Stimulated activated CD8-positive, alpha-beta memory T cell treated with anti-CD3 and anti-CD28 coated beads, Interleukin-7, amount 100 ng/mL, for 4 hours (primary cell): ENCODE results near the gene HTR4.

ENCODE experiments used
- DNase-seq, 2 donors: peaks; one replicate each; pipeline ENCODE4 v3.0.0-alpha.2; 2020; ENCODE audit warnings: low read depth in 2 of 2

The HTR4 gene

DNA sequence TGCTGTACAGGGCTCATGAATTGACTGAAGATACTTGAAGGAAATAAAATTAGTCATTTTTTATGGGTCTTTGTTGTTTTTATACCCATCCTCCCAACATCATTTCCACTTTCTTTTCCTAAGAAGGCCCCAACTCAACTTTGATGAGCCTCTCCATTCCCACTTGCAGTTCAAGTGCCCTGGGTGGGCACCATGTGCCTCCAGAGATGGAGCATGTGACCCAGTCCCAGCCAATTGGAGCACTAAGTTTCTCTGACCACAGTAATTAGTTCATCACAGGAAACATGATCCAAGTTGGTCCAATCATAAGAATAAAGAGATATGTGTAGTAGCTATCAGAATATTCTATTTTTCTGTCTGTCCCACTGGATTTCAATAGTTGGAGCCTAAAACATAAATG is 46.9 kb downstream of the HTR4 start:
- no peak for DNase-seq

DNA sequence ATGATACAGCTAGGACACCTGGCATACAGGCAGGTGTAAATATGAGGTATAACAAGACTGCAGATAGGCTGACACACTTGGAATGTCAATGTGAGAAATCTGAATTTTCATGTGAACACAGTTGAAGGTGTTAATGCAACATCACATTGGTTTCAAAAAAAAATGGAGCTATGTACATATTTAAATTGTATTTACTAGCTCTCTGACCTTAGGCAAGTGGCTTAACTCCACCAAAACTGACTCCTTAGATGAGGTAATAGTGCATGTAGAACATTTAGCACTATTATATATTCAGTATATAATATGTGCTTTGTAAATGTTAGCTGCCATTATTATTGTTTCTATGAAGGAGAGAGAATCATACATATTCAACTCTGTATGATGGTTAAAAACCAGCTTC is 48.0 kb downstream of the HTR4 start:
- no peak for DNase-seq

DNA sequence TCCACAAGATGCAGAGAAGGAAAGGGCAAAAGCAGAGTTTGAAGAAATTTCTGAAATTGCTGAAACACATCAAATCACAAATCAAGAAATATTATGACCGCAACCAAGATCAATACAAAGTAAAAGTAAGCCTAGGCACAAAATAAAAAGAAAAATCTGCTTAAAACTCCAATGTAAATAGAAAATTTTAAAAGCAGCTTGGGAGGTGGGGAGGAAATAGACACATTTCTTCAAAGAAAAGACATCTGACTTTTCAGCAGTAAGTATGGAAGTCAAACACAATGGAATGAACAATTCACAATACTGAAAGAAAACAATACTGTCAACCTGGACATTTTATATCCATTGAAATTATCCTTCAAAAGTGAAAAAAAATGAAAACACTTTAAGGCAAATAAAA is 55.1 kb downstream of the HTR4 start:
- DNase-seq = no peak

DNA sequence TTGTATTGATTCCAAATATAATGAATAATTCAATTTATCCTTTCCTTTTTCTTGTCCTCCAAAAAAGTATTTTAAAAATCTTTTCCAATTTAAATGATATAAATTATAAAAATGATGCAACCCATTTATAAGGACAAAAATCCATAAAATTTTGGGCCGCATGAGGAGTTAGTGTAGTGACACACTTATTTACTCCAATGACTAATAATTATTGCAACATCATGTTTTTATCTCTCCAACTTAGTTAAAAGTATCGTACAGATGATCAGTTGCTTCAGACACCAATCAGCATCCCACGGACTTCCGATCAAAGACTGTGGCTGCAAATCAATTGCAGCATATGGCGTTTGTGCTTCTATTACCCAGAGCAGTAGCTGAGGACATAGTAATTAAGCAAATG is 58.6 kb downstream of the HTR4 start:
- DNase-seq = no peak

DNA sequence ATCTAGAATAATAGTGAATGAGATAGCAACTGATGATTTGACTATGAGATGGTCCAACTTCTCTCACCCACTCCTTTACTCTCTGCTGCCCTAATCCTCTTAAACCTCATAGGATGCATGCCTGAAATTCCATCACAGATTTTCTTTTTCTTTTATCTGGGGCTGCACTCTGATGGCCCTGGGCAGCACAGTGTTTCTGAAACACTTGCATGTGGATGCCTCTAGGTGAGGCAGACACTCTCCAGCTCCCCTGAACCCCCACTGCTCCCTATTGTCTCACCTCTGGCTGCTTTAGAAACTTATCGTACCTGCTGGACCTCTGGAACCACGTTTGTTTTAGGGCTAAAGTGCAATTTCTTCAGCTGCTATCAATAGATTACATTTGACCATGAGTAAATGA is 67.5 kb downstream of the HTR4 start:
- no peak for DNase-seq

DNA sequence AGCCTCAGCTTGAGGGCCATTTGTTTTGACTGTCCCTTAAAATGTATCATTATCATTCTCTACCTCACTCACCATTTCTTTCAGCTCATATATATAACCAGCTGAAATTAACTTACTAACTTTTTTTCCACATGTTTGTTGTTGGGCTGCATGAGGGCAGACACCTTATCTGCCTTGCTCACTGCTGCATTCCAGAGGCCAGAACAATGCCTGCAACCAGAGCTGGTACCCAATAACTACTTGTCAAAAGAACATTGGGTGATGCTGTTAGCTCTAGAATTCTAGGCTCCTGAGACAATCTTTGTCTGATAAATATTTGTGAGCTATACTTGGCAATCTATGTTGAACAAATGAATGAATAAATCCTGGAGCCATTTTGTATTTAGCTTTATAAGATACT is 68.3 kb downstream of the HTR4 start:
- DNase-seq = no peak

DNA sequence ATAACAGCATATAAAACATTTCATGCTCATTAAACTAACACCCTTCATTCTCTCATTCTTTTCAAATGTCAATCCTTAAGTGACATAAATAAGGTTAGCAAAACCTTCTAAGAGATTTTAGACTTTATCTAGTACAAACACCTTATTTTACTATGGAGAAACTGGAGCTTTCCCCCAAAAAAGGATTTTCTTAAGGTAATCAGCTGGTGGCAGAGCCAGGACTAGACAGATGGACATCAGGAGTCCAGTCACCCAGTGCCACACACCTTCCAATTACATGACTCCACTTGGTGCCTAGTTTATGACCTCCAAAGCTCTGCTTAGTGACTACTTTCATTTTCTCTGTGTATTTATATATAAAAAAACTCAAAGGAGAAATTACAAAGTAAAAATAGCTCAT is 70.2 kb downstream of the HTR4 start:
- no peak for DNase-seq

DNA sequence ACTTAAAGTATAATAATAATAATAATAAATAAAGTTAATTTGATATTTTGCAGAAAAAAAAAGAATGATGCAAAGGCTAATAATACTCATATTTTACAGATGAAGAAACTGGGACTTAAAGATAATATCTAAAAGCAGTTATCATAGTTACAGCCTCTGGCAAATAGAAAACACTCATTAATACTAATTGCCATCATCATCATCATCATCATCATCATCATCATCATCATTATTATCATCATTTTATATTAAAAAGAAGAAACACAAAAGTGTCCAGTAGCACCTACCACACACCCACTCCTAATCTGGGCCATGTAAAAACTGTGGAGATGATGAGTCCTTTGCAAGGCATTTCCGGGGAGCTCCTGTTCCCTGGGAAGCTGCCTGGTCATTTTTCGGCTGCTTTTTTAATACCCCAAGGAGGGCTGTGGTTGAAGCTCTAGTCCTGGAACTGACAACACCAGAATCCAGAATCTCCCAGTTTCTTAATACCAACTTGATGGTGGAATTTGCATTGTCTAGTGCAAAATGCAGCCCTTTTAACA is 70.8 kb downstream of the HTR4 start:
- no peak for DNase-seq

DNA sequence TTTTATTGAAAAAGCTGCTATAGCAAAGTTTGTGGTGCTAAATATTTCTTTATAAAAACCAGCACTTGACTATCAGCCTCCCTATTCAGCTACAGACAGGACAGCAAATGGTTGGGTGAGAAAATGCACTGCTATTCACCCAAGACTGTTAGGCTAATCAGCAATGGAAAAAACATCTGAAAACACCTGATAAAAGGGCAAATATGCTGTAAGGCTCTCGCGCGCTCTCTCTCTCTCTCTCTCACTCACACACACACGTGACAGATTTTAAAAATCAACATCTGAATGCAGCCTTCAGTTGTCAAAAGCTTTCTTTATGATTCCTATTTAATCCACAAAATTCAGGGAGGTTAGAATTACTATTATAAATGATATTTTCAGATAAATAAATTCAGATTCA is 80.2 kb downstream of the HTR4 start:
- DNase-seq = no peak

DNA sequence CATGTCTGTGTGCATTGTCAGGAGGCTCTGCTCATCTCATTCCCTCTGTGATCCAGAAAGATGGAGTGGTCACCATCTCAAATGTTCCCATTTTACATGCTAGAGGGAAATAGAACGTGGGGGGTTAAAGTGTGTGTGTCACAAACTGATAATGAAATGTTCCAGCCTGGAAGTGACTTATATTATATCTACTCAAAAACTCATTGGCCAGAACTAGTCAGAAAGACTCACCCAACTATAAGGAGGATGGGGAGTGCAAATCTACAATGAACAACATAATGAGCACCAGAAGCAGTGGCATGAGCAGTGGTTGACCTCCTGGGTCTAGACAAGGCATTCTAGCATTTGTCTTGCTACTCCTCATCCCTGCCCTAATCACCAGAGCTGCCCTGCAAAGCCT is 81.0 kb downstream of the HTR4 start:
- DNase-seq = no peak

DNA sequence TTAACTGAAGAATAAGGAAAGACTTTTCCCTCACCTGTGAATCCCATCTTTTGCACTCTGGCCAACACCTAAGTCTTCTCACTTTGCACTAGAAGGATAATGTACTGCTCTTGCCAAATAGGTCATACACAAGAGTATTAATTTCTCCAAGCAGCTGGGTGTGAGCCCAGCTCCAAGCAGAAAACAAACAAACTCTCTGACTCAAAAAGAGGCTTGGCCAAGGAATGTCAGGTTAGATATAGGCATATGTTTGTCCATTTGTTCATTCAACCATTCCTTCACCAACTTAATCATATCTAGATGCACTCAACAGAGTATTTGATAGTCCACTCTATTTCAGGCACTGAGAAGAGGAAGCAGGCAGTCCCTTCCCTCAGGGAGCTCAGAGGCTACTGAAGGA is 84.4 kb downstream of the HTR4 start:
- DNase-seq = no peak

DNA sequence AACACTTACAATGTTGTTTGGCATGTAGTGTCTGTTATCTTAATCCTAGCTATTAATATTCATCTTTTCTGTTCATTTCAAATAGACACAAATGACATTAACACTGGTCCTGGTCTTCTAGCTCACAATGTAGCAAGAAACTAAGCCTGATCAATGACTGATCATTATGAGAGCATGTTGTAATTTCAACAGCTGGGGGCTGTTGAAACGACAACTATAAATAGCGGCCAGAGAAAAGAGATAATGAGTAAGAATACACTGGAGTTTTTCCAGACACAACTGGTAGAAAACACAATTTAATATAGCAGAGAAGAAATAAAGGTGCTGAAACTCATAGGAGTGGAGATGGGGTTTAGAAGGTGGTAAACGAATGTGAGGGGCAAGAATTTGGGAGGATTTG is 89.2 kb downstream of the HTR4 start:
- no peak for DNase-seq

DNA sequence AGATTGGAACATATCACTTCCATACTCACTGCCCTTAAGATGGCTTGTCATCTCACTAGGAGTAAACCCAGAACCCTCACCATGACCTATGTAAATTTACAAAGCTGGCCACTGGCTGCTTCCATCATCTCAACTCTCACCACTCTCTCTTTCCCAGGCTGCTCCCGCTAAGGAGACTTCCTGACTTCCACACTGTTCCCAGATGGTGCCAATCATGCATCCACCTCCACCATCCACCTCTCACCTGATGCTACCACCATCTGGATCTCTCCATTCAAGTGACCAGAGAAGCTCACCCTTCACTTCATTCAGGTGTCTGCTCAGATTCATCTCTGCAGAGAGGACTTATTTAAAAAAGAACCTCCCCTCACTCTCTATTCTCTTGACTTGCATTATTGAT is 91.3 kb downstream of the HTR4 start:
- DNase-seq = no peak

DNA sequence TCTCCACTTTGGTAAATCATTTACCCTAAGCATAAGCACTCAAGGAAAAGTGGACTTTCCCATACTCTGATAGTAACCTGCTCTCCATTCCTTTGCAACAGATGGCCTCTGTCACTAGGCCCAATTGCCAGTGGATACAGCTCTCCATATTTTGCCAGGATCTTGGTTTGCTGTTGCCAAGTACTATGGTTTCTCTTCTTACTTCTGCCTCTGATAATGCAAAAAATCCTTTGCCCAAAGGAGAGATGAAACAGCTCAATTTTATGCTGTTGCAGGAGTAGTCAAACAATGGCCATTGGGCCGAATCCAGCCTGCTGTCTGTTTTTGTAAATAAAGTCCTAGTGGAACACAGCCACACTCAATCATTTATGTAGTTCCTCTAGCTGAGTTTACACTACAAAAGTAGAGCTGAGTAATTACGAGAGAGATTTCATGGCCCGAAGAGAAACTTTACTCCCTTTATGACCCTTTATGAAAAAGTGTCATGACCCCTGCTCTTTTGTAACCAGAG is 92.5 kb downstream of the HTR4 start:
- no peak for DNase-seq

DNA sequence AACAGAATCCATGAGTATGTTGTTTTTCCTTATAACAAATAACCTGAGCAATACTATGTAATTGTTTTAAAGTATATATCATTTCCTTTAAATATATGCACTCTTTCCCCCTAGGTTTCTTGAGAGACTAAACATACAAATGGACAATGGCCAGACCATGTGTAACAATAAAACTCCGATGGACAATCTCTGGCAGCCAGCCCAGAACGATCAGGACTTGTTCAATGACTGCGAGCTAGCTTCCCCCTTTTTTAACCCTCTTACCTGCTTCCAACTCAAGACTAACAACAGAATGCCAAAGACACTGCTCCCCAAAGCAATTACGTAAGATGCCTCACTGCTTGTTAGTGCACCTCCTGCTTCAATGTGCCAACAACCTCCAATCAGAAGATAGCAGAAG is 94.9 kb downstream of the HTR4 start:
- no peak for DNase-seq

DNA sequence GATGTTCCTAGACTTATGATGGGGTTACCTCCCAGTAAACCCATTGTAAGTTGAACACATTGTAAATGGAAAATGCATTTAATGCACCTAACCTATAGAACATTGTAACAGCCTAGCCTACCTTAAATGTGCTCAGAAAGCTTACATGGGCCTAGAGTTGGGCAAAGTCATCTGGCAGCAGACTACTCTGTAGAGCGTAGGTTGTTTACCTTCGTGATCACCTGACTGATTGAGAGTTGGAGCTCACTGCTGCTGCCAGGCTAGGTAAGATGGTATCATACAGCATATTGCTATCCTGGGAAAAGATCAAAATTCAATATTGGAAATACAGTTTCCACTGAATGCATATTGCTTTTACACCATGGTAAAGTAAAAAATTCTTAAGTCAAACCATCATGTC is 95.4 kb downstream of the HTR4 start:
- DNase-seq = no peak

DNA sequence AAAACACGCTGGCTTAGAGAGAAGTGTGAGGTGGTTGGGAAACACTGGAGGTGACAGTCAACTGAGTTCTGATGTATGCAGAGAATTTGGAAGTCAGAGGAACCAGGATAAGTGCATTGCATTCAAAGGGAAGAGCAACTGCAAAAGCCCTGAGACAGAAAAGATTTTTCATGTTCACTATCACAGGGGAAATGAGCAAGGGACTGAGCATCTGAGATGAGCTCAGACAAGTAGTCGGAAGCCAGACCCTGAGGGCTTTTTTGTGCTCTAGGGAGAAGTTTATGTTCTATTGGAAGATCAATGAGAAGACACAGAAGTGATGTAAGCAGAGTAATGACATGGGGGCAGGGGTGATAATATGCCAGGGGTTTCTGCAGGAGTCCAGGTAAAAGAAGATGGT is 97.5 kb downstream of the HTR4 start:
- DNase-seq = no peak

DNA sequence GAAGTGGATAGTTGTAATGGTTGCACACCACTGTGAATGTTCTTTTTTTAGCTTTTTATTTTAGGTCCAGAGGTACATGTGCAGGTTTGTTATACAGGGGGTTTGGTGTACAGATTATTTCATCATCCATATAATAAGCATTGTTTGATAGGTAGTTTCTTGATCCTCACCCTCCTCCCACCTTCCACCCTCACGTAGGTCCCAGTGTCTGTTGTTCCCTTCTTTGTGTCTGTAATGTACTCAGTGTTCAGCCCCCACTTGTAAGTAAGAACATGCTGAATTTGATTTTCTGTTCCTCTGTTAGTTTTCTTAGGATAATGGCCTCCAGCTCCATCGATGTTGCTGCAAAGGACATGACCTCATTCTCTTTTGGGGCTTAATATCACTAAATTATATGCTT is 99.7 kb downstream of the HTR4 start:
- no peak for DNase-seq

DNA sequence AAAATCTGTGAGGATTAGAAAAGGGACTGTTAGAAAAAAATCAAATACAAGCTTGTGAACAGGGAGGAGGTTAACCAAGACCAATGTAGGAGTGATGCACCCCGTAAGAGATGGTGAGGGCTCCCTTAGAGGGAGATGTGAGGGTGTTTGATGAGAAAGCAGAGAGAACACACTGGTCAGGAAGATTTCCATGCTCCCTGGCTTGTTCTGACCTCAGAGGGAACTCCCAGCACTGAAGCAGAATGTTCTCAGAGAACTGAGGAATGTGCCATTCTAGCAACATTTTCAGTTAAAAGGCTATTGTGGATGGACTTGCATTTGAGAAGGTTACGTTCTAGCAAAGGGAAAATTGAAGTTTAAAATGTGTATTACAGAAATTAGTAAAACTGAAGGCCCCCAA is 110.6 kb downstream of the HTR4 start:
- DNase-seq = no peak

DNA sequence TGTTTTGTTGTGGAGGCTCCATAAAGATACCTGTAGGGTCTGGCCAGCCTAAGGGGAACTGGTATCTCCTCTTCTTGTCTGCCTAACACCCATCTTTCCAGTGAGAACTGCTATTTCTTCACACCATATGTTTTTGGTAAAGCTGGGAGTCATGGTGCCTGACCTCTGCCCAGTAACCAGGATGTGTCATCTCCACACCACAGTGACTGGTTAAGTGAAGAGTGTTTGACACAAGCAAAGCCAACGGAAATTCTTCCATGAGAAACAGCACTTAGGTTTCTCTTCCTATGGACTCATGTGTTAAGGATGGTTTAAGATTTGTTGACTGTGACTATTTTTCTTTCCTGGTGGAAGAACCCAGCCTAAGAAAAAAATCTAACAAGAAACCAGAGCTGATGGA is 111.5 kb downstream of the HTR4 start:
- no peak for DNase-seq

DNA sequence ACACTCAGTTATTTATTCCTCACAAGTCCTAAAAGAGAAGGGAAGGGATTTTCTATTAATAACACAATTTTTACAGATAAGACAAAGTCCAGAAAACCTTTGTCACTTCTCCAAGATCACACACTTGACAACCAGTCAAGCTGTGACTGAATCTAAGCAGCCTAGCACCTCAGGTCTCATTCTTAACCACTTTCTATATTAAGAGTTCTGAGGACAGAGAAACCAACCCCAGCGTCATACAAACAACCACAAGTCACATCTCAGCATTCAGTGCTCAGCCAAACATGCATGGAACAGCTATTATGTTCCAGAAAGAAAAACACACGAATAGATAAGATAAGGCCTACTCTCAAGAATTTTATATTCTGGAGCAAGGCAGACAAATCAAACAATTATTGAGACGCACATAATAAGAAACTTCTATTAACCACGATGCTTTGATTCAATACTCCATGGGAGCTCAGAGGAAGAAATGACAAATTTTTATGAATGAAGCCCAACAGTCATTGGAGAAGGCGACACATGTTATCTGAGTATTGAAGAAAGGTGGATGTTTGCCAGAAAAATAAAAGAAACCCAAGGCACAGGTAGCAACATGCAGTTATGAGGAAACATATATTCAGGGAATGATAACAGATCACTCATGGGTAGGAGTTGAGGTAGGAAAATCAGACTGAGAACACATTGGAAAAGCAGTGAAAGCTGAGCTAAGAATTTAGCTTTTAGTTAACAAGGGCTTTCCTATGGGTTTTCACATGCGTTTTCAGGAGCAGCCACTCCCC is 113.1 kb downstream of the HTR4 start:
- DNase-seq = no peak

DNA sequence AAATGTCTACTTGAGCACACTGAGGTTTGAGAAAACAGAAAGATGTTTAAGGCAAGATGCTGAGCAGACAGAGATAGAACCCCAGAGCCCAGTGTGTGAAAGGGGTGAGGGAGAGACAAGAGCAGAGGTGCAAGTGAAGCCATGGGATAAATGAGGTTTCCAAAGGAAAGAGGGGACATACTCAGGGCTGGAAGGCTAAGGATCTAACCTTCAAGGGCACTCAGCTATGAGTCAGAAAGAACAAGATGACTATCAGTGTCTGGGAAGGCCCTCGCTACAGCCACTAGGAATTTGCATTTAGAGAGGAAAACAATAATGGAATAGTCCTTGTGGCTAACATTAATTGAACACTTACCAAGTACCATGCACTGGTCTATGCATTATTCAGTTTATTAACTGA is 113.7 kb downstream of the HTR4 start:
- no peak for DNase-seq

DNA sequence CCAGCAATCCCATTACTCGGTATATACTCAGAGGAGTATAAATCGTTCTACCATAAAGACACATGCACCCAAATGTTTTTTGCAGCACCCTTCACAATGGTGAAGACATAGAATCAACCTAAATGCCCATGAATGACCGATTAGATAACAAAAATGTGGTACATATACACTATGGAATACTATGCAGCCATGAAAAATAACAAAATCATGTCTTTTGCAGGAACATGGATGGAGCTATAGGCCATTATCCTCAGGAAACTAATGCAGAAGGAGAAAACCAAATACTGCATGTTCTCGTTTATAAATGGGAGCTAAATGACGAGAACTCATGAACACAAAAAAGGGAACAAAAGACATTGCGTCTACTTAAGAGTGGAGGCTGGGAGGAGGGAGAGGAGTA is 114.5 kb downstream of the HTR4 start:
- DNase-seq = no peak

DNA sequence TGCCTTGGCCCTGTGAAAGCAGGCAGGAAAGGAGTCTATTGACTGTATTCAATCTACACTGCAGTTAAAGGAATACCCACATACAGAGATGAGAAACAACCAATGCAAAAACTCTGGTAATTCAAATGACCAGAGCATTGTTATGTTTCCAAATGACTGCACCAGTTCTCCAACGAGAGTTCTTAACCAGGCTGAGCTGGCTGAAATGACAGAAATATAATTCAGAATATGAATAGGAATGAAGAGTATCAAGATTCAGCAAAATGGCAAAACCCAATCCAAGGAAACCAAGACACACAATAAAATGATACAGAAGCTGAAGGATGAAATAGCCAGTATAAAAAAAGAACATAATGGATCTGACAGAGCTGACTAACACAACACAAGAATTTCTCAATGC is 119.1 kb downstream of the HTR4 start:
- no peak for DNase-seq
